Mesothelial cell of epicardium (in vitro differentiated cells): ENCODE measurements around the gene CALHM4. TPM values are rescaled to one million over a fixed set of nuclear protein-coding genes. Genes with fewer than 3 reads are reported as not detected.

Source experiments
- DNase-seq, 2 experiments: peaks; one replicate each; pipeline ENCODE4 v3.0.0; 2021; ENCODE audit warnings: low spot score in 2 of 2; ENCODE audit not compliant: unreplicated experiment in 2 of 2
- H3K27ac Mint-ChIP-seq: 2 replicates; pipeline ENCODE4 v1.8.0; 2021; ENCODE audit warnings: mixed read lengths
- H3K27me3 Mint-ChIP-seq: 2 replicates; pipeline ENCODE4 v1.8.0; 2021; ENCODE audit warnings: low read depth, mixed read lengths
- H3K36me3 Mint-ChIP-seq: 2 replicates; pipeline ENCODE4 v1.8.0; 2021; ENCODE audit warnings: mixed read lengths
- H3K4me1 Mint-ChIP-seq: 2 replicates; pipeline ENCODE4 v1.8.0; 2021; ENCODE audit warnings: mixed read lengths
- H3K4me3 Mint-ChIP-seq: 2 replicates; pipeline ENCODE4 v1.8.0; 2021; ENCODE audit warnings: mild to moderate bottlenecking, moderate library complexity, mixed read lengths
- H3K9me3 Mint-ChIP-seq: 2 replicates; pipeline ENCODE4 v1.8.0; 2021; ENCODE audit warnings: mixed read lengths
- total RNA-seq: library from RNA; stranded (reverse); gene quantifications from 3 replicates; pipeline ENCODE4 v1.2.1, GENCODE V29; 2021
- TF ChIP-seq, protein P1 (sequence below): fragments of 200-600 bp; sonication (generic); IDR thresholded peaks from one replicate; pipeline ENCODE4 v1.5.0; 2021; ENCODE audit warnings: antibody characterized with exemption; ENCODE audit not compliant: unreplicated experiment

Gene CALHM4
- total RNA-seq, 1 donor from 2014 or later, result not detected

DNA sequence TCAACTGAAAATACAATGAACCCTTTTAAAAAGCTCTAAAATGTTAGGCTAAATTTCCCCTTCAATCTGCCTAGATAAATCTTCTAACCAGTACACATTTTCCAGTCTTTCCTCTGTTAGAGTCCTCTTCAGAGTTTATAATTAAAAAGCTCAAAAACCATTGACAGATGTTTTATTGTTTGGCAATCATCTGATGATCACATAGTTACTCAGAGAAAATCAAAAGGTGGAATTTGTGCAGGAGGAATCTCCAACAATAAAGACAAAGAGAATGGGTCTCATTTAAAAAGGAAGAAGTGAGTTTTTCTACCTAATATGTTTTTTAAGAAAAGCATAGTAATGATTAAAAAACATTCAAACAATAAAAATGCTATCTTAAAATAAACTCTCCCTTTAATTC, 11.1 kb upstream of the CALHM4 start:
- H3K4me1 Mint-ChIP-seq, result peaks cover 43% of the 10 kb centered on the region
- no peak overlapping the region for H3K4me3 Mint-ChIP-seq
- H3K27me3 Mint-ChIP-seq, result peaks cover 3% of the 10 kb centered on the region
- TF ChIP-seq, protein P1, sequence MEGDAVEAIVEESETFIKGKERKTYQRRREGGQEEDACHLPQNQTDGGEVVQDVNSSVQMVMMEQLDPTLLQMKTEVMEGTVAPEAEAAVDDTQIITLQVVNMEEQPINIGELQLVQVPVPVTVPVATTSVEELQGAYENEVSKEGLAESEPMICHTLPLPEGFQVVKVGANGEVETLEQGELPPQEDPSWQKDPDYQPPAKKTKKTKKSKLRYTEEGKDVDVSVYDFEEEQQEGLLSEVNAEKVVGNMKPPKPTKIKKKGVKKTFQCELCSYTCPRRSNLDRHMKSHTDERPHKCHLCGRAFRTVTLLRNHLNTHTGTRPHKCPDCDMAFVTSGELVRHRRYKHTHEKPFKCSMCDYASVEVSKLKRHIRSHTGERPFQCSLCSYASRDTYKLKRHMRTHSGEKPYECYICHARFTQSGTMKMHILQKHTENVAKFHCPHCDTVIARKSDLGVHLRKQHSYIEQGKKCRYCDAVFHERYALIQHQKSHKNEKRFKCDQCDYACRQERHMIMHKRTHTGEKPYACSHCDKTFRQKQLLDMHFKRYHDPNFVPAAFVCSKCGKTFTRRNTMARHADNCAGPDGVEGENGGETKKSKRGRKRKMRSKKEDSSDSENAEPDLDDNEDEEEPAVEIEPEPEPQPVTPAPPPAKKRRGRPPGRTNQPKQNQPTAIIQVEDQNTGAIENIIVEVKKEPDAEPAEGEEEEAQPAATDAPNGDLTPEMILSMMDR, result no peak
- no peaks in the 10 kb centered on the region for H3K36me3 Mint-ChIP-seq
- H3K27ac Mint-ChIP-seq, result no peak overlapping the region
- no peaks in the 10 kb centered on the region for H3K9me3 Mint-ChIP-seq
- no peak for DNase-seq

DNA sequence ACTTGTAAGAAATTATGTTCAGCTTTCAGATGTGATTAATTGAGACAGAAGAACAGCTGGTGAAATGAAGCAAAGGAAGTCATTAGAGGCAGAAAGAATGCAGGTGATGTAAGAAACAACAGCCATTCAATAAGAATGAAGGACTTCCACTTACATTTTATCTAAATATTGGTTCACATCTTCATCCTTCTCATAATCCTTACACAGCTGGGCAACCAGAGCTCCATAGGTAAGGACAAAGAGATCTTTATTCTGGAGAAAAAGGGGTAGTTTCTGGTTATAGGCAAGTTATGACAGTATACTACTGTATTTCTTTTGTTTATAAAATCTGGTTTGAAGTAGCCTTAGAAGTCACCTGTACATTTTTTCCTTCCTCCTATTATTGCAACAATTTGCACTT, 10.4 kb upstream of the CALHM4 start:
- TF ChIP-seq, protein P1, result no peak
- H3K27me3 Mint-ChIP-seq, result peaks cover 3% of the 10 kb centered on the region
- DNase-seq, result no peak
- H3K36me3 Mint-ChIP-seq, result no peaks in the 10 kb centered on the region
- H3K4me3 Mint-ChIP-seq, result no peak overlapping the region
- no peaks in the 10 kb centered on the region for H3K9me3 Mint-ChIP-seq
- no peak overlapping the region for H3K27ac Mint-ChIP-seq
- peaks cover 43% of the 10 kb centered on the region for H3K4me1 Mint-ChIP-seq

DNA sequence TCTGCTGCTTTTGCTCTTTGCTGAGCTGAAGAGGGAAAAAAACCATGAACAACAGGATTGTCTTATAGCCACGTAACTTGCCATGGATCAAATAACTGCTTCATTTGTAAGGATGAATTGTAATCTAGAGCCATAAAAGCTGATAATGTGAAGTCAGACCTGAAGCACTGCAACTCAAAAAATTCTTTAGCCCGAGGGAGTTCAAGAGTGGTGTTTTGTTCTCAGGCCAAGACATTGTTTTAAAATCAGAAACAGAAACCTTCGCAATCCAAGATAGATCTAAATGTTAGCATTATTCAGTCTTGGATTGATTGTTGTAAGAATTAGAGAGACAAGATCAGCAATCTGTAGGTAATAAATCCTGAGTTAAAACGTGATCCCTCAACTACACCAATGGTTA, 7.9 kb upstream of the CALHM4 start, which contains the start of gene TRAPPC3L:
TRAPPC3L (minus strand) TSS at position 34 of the 400 bp plus-strand sequence. CDS start 170 bp downstream, outside the sequence.
- Mint-ChIP-seq H3K27ac (peak within 1 kb of the TSS; percentile 85), H3K36me3 (no peaks in the 10 kb centered on the region), H3K9me3 (no peaks in the 10 kb centered on the region), H3K4me3 (peak within 1 kb of the TSS; percentile 46), H3K4me1 (peaks cover 37% of the 10 kb centered on the region), H3K27me3 (peaks cover 3% of the 10 kb centered on the region)
- DNase-seq, result no peak
- TF ChIP-seq, protein P1, result no peak

DNA sequence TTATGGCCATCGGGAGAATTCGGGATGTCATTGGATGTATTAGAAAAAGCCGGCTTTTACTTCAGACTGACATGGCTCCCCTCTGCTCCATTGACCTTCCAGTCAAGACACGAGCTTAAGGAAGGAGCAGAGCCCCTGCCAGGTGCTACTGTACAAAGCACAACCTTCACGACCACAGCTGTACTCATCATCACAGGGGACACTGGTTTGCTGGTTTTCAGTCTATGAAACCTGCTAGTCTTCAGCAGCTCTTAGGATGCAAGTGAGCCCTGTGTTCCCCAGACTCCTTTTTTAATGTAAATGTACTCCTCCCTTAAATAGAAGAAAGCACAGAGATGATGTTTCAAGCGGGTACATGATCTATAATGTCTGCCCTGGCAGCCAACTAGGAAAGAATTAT, 6.2 kb upstream of the CALHM4 start:
- DNase-seq, result no peak
- H3K4me3 Mint-ChIP-seq, result no peak overlapping the region
- TF ChIP-seq, protein P1, result no peak
- peaks cover 3% of the 10 kb centered on the region for H3K9me3 Mint-ChIP-seq
- peaks cover under 1% of the 10 kb centered on the region for H3K27me3 Mint-ChIP-seq
- no peaks in the 10 kb centered on the region for H3K36me3 Mint-ChIP-seq
- no peak overlapping the region for H3K27ac Mint-ChIP-seq
- peaks cover 29% of the 10 kb centered on the region for H3K4me1 Mint-ChIP-seq

DNA sequence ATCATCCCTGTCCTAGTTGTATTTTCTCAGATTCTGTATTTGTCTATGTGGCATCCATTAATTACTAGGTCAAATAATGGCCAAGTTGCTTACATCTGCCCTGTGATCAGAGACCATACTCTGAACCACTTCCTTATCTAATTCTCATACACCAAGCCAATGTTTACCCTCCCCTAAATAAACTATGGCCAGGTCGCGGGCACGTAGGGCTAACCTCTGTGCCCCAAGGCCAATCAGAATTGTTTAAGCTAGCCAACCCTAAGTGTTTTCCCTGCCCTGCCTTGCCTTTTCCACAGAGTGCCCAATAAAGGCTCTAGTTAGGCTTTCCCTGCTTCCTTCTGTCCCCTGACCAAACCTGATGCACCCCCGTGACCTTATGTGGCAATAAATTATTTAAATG, 2.8 kb upstream of the CALHM4 start:
- H3K9me3 Mint-ChIP-seq, result peaks cover 3% of the 10 kb centered on the region
- no peaks in the 10 kb centered on the region for H3K36me3 Mint-ChIP-seq
- DNase-seq, result no peak
- TF ChIP-seq, protein P1, result no peak
- no peak overlapping the region for H3K4me3 Mint-ChIP-seq
- no peaks in the 10 kb centered on the region for H3K27me3 Mint-ChIP-seq
- peaks cover 2% of the 10 kb centered on the region for H3K4me1 Mint-ChIP-seq
- no peak overlapping the region for H3K27ac Mint-ChIP-seq

DNA sequence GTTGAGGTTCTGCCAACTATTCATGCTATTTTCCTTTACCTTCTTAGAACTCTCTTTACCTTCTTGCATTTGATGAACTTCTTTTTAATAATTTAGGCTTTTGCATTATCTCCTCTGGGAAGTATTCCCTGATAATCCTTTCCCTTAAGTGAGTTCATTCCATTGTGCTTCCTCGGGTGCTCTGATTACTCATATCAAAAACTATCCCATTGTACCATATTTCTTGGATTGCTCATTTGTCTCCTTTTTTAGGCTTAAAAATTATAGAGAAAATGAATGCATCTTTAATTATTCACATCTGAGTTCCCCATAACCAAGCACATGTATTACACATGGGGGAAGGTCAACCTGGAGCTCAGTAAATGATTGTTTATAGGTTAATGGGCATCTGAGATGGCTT, 2.5 kb downstream of the CALHM4 start:
- peaks cover 36% of the 10 kb centered on the region for H3K4me1 Mint-ChIP-seq
- no peak overlapping the region for H3K27ac Mint-ChIP-seq
- DNase-seq, result no peak
- H3K27me3 Mint-ChIP-seq, result no peaks in the 10 kb centered on the region
- peaks cover 3% of the 10 kb centered on the region for H3K9me3 Mint-ChIP-seq
- no peak overlapping the region for H3K4me3 Mint-ChIP-seq
- H3K36me3 Mint-ChIP-seq, result no peaks in the 10 kb centered on the region
- TF ChIP-seq, protein P1, result no peak
